HepG2 (cell line): Measurements from ENCODE around the gene RDH11. TPM values are rescaled to one million over a fixed set of nuclear protein-coding genes. Genes with fewer than 3 reads are reported as not detected.

Experiments
- ATAC-seq: fragments of 200-7000 bp; cut with Tn5 transposase; 3 replicates; pipeline ENCODE4 v1.9.1; 2020; ENCODE audit warnings: mild to moderate bottlenecking, moderate library complexity
- Bru-seq: library from RNA; stranded (reverse); fragments of 400-500 nt; gene quantifications from one replicate; lab custom pipeline; 2021; lab: Mats Ljungman, UMichigan
- BruChase-seq, 2 experiments: library from RNA; stranded (reverse); fragments of 400-500 nt; gene quantifications; one replicate each; lab custom pipeline; 2021; lab: Mats Ljungman, UMichigan
- BruUV-seq: library from RNA; stranded (reverse); fragments of 400-500 nt; replicated peaks from 2 replicates; lab custom pipeline; 2021; lab: Mats Ljungman, UMichigan
- CTCF ChIA-PET: fragments of 300-600 bp; formaldehyde crosslinking; extraction: SDS; loops from one replicate; lab custom pipeline; 2021; ENCODE audit warnings: low total read pairs, inconsistent platforms, low intra/inter-chr PET ratio; lab: Yijun Ruan, JAX
- POLR2A ChIA-PET: fragments of 350-600 bp; sonication (Branson Sonifier 250); formaldehyde crosslinking; loops from one replicate; lab custom pipeline; 2020; ENCODE audit warnings: antibody characterized with exemption, inconsistent platforms; lab: Yijun Ruan, JAX
- DNase-seq: peaks from one replicate; pipeline ENCODE4 v3.0.0-alpha.2; 2015; ENCODE audit warnings: low spot score
- FAIRE-seq: peaks from 3 replicates; lab custom pipeline; 2011; peaks lifted over from hg19 to GRCh38; lab: Jason Lieb, UNC
- H2AFZ ChIP-seq: one replicate; pipeline ENCODE4 v1.6.1; 2011; ENCODE audit warnings: low read length, inconsistent platforms
- H3K27ac ChIP-seq: fragments of 300-600 bp; 3 replicates; pipeline ENCODE4 v1.8.0; 2011; ENCODE audit warnings: mixed run types, mild to moderate bottlenecking, mixed read lengths, low read length, inconsistent platforms; ENCODE audit not compliant: insufficient read depth; ENCODE audit errors: extremely low read length
- H3K27me3 ChIP-seq, 2 experiments: fragments of 200-600 bp in 1 of 2; 2 replicates in 1 of 2; 3 replicates in 1 of 2; pipeline versions ENCODE4 v1.6.0 to v1.8.0; 2011; ENCODE audit warnings: low read length in 2 of 2, mild to moderate bottlenecking in 2 of 2, moderate library complexity in 2 of 2, inconsistent platforms in 1 of 2; ENCODE audit not compliant: insufficient read depth in 2 of 2, control insufficient read depth in 1 of 2
- H3K36me3 ChIP-seq, 2 experiments: fragments of 200-600 bp in 1 of 2; replicated peaks in 1 of 2; 2 replicates in 1 of 2; 3 replicates in 1 of 2; pipeline versions ENCODE4 v1.5.1 to v1.8.0; 2011; ENCODE audit warnings: low read length in 2 of 2, inconsistent platforms in 1 of 2; ENCODE audit not compliant: insufficient read depth in 2 of 2, control insufficient read depth in 1 of 2
- H3K4me1 ChIP-seq: 2 replicates; pipeline ENCODE4 v1.5.1; 2012; ENCODE audit warnings: low read length, inconsistent platforms; ENCODE audit not compliant: insufficient read depth
- H3K4me2 ChIP-seq: 2 replicates; pipeline ENCODE4 v1.6.0; 2011; ENCODE audit warnings: low read depth, low read length, inconsistent platforms
- H3K4me3 ChIP-seq, 3 experiments: fragments of 200-600 bp in 1 of 3; sonication (generic), shearing (Covaris generic) in 1 of 3; replicated peaks in 1 of 3; 2 replicates each; pipeline ENCODE4 v1.5.1; 2011 to 2016; ENCODE audit warnings: low read length in 3 of 3, inconsistent platforms in 2 of 3, low read depth in 2 of 3, mild to moderate bottlenecking in 2 of 3, control low read depth in 1 of 3, mixed read lengths in 1 of 3; ENCODE audit not compliant: insufficient read depth in 1 of 3
- H3K79me2 ChIP-seq: one replicate; pipeline ENCODE4 v1.6.1; 2011; ENCODE audit warnings: low read length, inconsistent platforms; ENCODE audit not compliant: insufficient read depth
- H3K9ac ChIP-seq: 2 replicates; pipeline ENCODE4 v1.6.0; 2011; ENCODE audit warnings: mild to moderate bottlenecking, low read depth, low read length, inconsistent platforms; ENCODE audit not compliant: insufficient read depth
- H3K9me3 ChIP-seq: 2 replicates; pipeline ENCODE4 v1.5.1; 2012; ENCODE audit warnings: mild to moderate bottlenecking, low read length
- H4K20me1 ChIP-seq: 2 replicates; pipeline ENCODE4 v1.6.0; 2011; ENCODE audit warnings: inconsistent platforms, mild to moderate bottlenecking, low read length, moderate library complexity; ENCODE audit not compliant: insufficient read depth
- IRF2 ChIP-seq: IDR thresholded peaks from 2 replicates; pipeline ENCODE4 v1.6.1; 2018; ENCODE audit warnings: missing genetic modification reagents, missing compliant biosample characterization
- JUN ChIP-seq: sonication (generic); formaldehyde crosslinking; IDR thresholded peaks from 2 replicates; pipeline ENCODE4 v1.4.0; 2020; ENCODE audit warnings: mild to moderate bottlenecking, missing genetic modification reagents
- KDM1A ChIP-seq: IDR thresholded peaks from 2 replicates; pipeline ENCODE4 v1.6.1; 2016; ENCODE audit warnings: missing compliant biosample characterization
- NKX3-1 ChIP-seq: sonication (generic); formaldehyde crosslinking; IDR thresholded peaks from 2 replicates; pipeline ENCODE4 v1.5.0; 2020; ENCODE audit warnings: missing genetic modification reagents
- ZNF235 ChIP-seq: sonication (generic); formaldehyde crosslinking; IDR thresholded peaks from 2 replicates; pipeline ENCODE4 v1.8.1; 2023; ENCODE audit warnings: mild to moderate bottlenecking, missing genetic modification reagents, borderline replicate concordance
- ZNF337 ChIP-seq: sonication (generic); formaldehyde crosslinking; IDR thresholded peaks from 2 replicates; pipeline ENCODE4 v1.5.1; 2020; ENCODE audit warnings: missing genetic modification reagents, low read depth, mild to moderate bottlenecking, borderline replicate concordance
- ZNF407 ChIP-seq: sonication (generic); formaldehyde crosslinking; IDR thresholded peaks from one replicate; pipeline ENCODE4 v1.5.1; 2020; ENCODE audit warnings: mild to moderate bottlenecking, missing genetic modification reagents; ENCODE audit errors: not compliant biosample characterization
- ZNF772 ChIP-seq: sonication (generic); formaldehyde crosslinking; IDR thresholded peaks from 2 replicates; pipeline ENCODE4 v1.5.0; 2020; ENCODE audit warnings: mild to moderate bottlenecking, missing genetic modification reagents
- ZNF883 ChIP-seq: sonication (generic); formaldehyde crosslinking; IDR thresholded peaks from 2 replicates; pipeline ENCODE4 v1.5.1; 2020; ENCODE audit warnings: mild to moderate bottlenecking, missing genetic modification reagents; ENCODE audit errors: not compliant biosample characterization
- ZNF891 ChIP-seq: sonication (generic); formaldehyde crosslinking; IDR thresholded peaks from 2 replicates; pipeline ENCODE4 v1.5.0; 2020; ENCODE audit warnings: mild to moderate bottlenecking, missing genetic modification reagents
- WGBS: methylation state at CpG from one replicate; pipeline ENCODE4 v1.1.6; 2017; ENCODE audit warnings: low lambda C conversion rate; 5-methylcytosine and 5-hydroxymethylcytosine counted together
- in situ Hi-C: cut with HindIII; loops from 2 replicates; pipeline ENCODE4 v1.10.0; 2017; ENCODE audit warnings: low pct_unique_long_range_greater_than_20kb; ENCODE audit not compliant: extremely low pct_ligation_motif_present
- intact Hi-C: fragments of 100-400 bp; cut with micrococcal nuclease; formaldehyde crosslinking; loops from one replicate; pipeline ENCODE4 v1.10.0; 2022; ENCODE audit not compliant: unreplicated experiment
- long read RNA-seq, 2 experiments: library from RNA in 1 of 2; library from polyadenylated mRNA in 1 of 2; stranded (forward) in 1 of 2; unstranded in 1 of 2; transcript quantifications; one replicate each; pipeline ENCODE4 v2.0.0, GENCODE V29; 2019 to 2022
- polyA minus RNA-seq, 3 experiments: library from RNA; depleted of rRNA, polyadenylated mRNA; stranded (reverse); fragments of >200 nt; gene quantifications; 2 replicates each; pipeline ENCODE4 v1.2.3, GENCODE V29; 2011; ENCODE audit warnings: low replicate concordance in 1 of 3
- polyA plus RNA-seq, 8 experiments: library from polyadenylated mRNA; depleted of rRNA in 3 of 8; stranded (reverse) in 7 of 8; unstranded in 1 of 8; fragments of >200 nt; fragmentation: Illumina TruSeq in 4 of 8; extraction: Trizol in 4 of 8; gene quantifications; 2 replicates each; pipeline versions ENCODE4 v1.2.1 to v1.2.3, GENCODE V29; 2011 to 2016; ENCODE audit warnings: low read depth in 4 of 8, missing spikeins in 1 of 8, mixed read lengths in 1 of 8; ENCODE audit not compliant: insufficient read depth in 1 of 8
- total RNA-seq, 5 experiments: library from RNA; depleted of rRNA; stranded (reverse); fragments of >200 nt; fragmentation: Illumina TruSeq; extraction: Trizol; gene quantifications; 2 replicates each; pipeline ENCODE4 v1.2.3, GENCODE V29; 2016; ENCODE audit warnings: low read depth in 1 of 5

RDH11 gene
- total RNA-seq (2016; rRNA removed; fragmentation: Illumina TruSeq; extraction: Trizol) = 51.5 and 106 TPM in 2 replicates
- total RNA-seq (2016; cell fraction: cytosol; rRNA removed; fragmentation: Illumina TruSeq; extraction: Trizol; ENCODE audit: low read depth) = 50.9 and 57.5 TPM in 2 replicates
- total RNA-seq (2016; cell fraction: insoluble cytoplasmic fraction; rRNA removed; fragmentation: Illumina TruSeq; extraction: Trizol) = 46.6 and 104 TPM in 2 replicates
- 32.4 and 37.5 TPM in 2 replicates for total RNA-seq (2016; cell fraction: membrane; rRNA removed; fragmentation: Illumina TruSeq; extraction: Trizol)
- 91.5 and 107 TPM in 2 replicates for total RNA-seq (2016; cell fraction: nucleus; rRNA removed; fragmentation: Illumina TruSeq; extraction: Trizol)
- polyA plus RNA-seq (2011; rRNA removed) = 131 and 167 TPM in 2 replicates
- 69.3 and 131 TPM in 2 replicates for polyA plus RNA-seq (2011; cell fraction: cytosol; rRNA removed)
- 180 and 230 TPM in 2 replicates for polyA plus RNA-seq (2011; cell fraction: nucleus; rRNA removed)
- 88.1 and 114 TPM in 2 replicates for polyA plus RNA-seq (2012)
- 4.9 TPM in 2 replicates for polyA plus RNA-seq (2016; cell fraction: cytosol; fragmentation: Illumina TruSeq; extraction: Trizol; ENCODE audit: low read depth)
- polyA plus RNA-seq (2016; cell fraction: insoluble cytoplasmic fraction; fragmentation: Illumina TruSeq; extraction: Trizol; ENCODE audit: low read depth) = 39.8 and 43.7 TPM in 2 replicates
- 10.9 and 12.8 TPM in 2 replicates for polyA plus RNA-seq (2016; cell fraction: membrane; fragmentation: Illumina TruSeq; extraction: Trizol; ENCODE audit: low read depth)
- 134 and 137 TPM in 2 replicates for polyA plus RNA-seq (2016; cell fraction: nucleus; fragmentation: Illumina TruSeq; extraction: Trizol; ENCODE audit: insufficient read depth, low read depth)
- 150 and 285 TPM in 2 replicates for polyA minus RNA-seq (2011; rRNA and poly(A)+ RNA removed; ENCODE audit: low replicate concordance)
- polyA minus RNA-seq (2011; cell fraction: cytosol; rRNA and poly(A)+ RNA removed) = 65.1 and 97.4 TPM in 2 replicates
- 82.8 and 127 TPM in 2 replicates for polyA minus RNA-seq (2011; cell fraction: nucleus; rRNA and poly(A)+ RNA removed)
- Bru-seq, nascent RNA = percentile 93 among the genes with signal in this experiment
- percentile 96 among the genes with signal in this experiment for BruChase-seq, experiment 1, labeled RNA remaining after a 6-hour chase
- percentile 95 among the genes with signal in this experiment for BruChase-seq, experiment 2, labeled RNA remaining after a 2-hour chase
- long read RNA-seq, experiment 1, transcript RDH11-201 (7 exons, 2,588 nt) = major isoform, 153 of 188 reads
- long read RNA-seq, experiment 1, partial matches to known transcripts = 6 of 188 reads
- long read RNA-seq, experiment 1, other reads (novel, unspliced or antisense) = 24 of 188 reads
- long read RNA-seq, experiment 2, transcript RDH11-201 (7 exons, 2,588 nt) = major isoform, 44 of 63 reads
- long read RNA-seq, experiment 2, partial matches to known transcripts = 3 of 63 reads
- long read RNA-seq, experiment 2, other reads (novel, unspliced or antisense) = 16 of 63 reads

- BruUV-seq = no TSS peak
- FAIRE-seq (peak; percentile 98), DNase-seq (peak; percentile 90), ATAC-seq (peak; percentile 96)
- Histone ChIP-seq H3K36me3 (peaks cover 5 to 26% of the 10 kb centered on the region in 2 experiments), H3K27me3 (no peaks in the 10 kb centered on the region; a peak in 1 of 5 replicates), H3K79me2 (peaks cover 35% of the 10 kb centered on the region), H3K27ac (peak within 1 kb of the TSS; percentile 96), H2AFZ (no peak within 1 kb of the TSS), H3K4me3 (peak within 1 kb of the TSS; percentile 94 to 99 (median 96)), H3K9me3 (no peaks in the 10 kb centered on the region), H3K9ac (peak within 1 kb of the TSS; percentile 96), H3K4me1 (peaks cover 52% of the 10 kb centered on the region), H3K4me2 (peak within 1 kb of the TSS; percentile 85), H4K20me1 (peaks cover 3% of the 10 kb centered on the region)
- 0% methylated on average over 14 of the region's 25 CpGs for WGBS
- intact Hi-C loops (no loop called here), in situ Hi-C loops (no loop called here)
- POLR2A ChIA-PET = interaction anchor here (0.6 to 2.2 kb wide), 14 partner anchors 9 to 336 kb away, joined by 3 to 13 read pairs (median 4); partner anchors contain the start of genes ATP6V1D, EIF2S1, PIGH and ZFYVE26
- CTCF ChIA-PET = no interaction called here
- no peak for TF ChIP-seq ZNF407 (CRISPR knock-in tag)
- TF ChIP-seq ZNF235 (CRISPR knock-in tag) = no peak
- TF ChIP-seq ZNF883 (CRISPR knock-in tag) = no peak
- TF ChIP-seq KDM1A = no peak
- peak; percentile 78 for TF ChIP-seq ZNF891 (CRISPR knock-in tag)
- no peak for TF ChIP-seq ZNF772
- TF ChIP-seq JUN (CRISPR knock-in tag) = peak; percentile 33; the same call in 1 of the 2 replicates
- no peak; the same call in 1 of the 2 replicates for TF ChIP-seq NKX3-1 (CRISPR knock-in tag)
- TF ChIP-seq ZNF337 (CRISPR knock-in tag) = no peak
- TF ChIP-seq IRF2 = peak; percentile 81; the same call in 1 of the 2 replicates
Observed at GRCh38 chr14:67695394-67695949, at the start of gene RDH11. Gene RDH11 (minus strand): TSS chr14:67695764. CDS start chr14:67695703, 61 bp downstream.
